HepG2 (cell line): Measurements from ENCODE around the gene TSR1. TPM values are rescaled to one million over a fixed set of nuclear protein-coding genes. Genes with fewer than 3 reads are reported as not detected.

Experiments used
- ATAC-seq: fragments of 200-7000 bp; cut with Tn5 transposase; 3 replicates; pipeline ENCODE4 v1.9.1; 2020; ENCODE audit warnings: mild to moderate bottlenecking, moderate library complexity
- BruUV-seq: library from RNA; stranded (reverse); fragments of 400-500 nt; replicated peaks from 2 replicates; lab custom pipeline; 2021; lab: Mats Ljungman, UMichigan
- CTCF ChIA-PET: fragments of 300-600 bp; formaldehyde crosslinking; extraction: SDS; loops from one replicate; lab custom pipeline; 2021; ENCODE audit warnings: low total read pairs, inconsistent platforms, low intra/inter-chr PET ratio; lab: Yijun Ruan, JAX
- POLR2A ChIA-PET: fragments of 350-600 bp; sonication (Branson Sonifier 250); formaldehyde crosslinking; loops from one replicate; lab custom pipeline; 2020; ENCODE audit warnings: antibody characterized with exemption, inconsistent platforms; lab: Yijun Ruan, JAX
- DNase-seq: peaks from one replicate; pipeline ENCODE4 v3.0.0-alpha.2; 2015; ENCODE audit warnings: low spot score
- FAIRE-seq: peaks from 3 replicates; lab custom pipeline; 2011; peaks lifted over from hg19 to GRCh38; lab: Jason Lieb, UNC
- H2AFZ ChIP-seq: one replicate; pipeline ENCODE4 v1.6.1; 2011; ENCODE audit warnings: low read length, inconsistent platforms
- H3K27ac ChIP-seq: fragments of 300-600 bp; 3 replicates; pipeline ENCODE4 v1.8.0; 2011; ENCODE audit warnings: mixed run types, mild to moderate bottlenecking, mixed read lengths, low read length, inconsistent platforms; ENCODE audit not compliant: insufficient read depth; ENCODE audit errors: extremely low read length
- H3K27me3 ChIP-seq, 2 experiments: fragments of 200-600 bp in 1 of 2; 2 replicates in 1 of 2; 3 replicates in 1 of 2; pipeline versions ENCODE4 v1.6.0 to v1.8.0; 2011; ENCODE audit warnings: low read length in 2 of 2, mild to moderate bottlenecking in 2 of 2, moderate library complexity in 2 of 2, inconsistent platforms in 1 of 2; ENCODE audit not compliant: insufficient read depth in 2 of 2, control insufficient read depth in 1 of 2
- H3K36me3 ChIP-seq, 2 experiments: fragments of 200-600 bp in 1 of 2; replicated peaks in 1 of 2; 2 replicates in 1 of 2; 3 replicates in 1 of 2; pipeline versions ENCODE4 v1.5.1 to v1.8.0; 2011; ENCODE audit warnings: low read length in 2 of 2, inconsistent platforms in 1 of 2; ENCODE audit not compliant: insufficient read depth in 2 of 2, control insufficient read depth in 1 of 2
- H3K4me1 ChIP-seq: 2 replicates; pipeline ENCODE4 v1.5.1; 2012; ENCODE audit warnings: low read length, inconsistent platforms; ENCODE audit not compliant: insufficient read depth
- H3K4me2 ChIP-seq: 2 replicates; pipeline ENCODE4 v1.6.0; 2011; ENCODE audit warnings: low read depth, low read length, inconsistent platforms
- H3K4me3 ChIP-seq, 3 experiments: fragments of 200-600 bp in 1 of 3; sonication (generic), shearing (Covaris generic) in 1 of 3; replicated peaks in 1 of 3; 2 replicates each; pipeline ENCODE4 v1.5.1; 2011 to 2016; ENCODE audit warnings: low read length in 3 of 3, inconsistent platforms in 2 of 3, low read depth in 2 of 3, mild to moderate bottlenecking in 2 of 3, control low read depth in 1 of 3, mixed read lengths in 1 of 3; ENCODE audit not compliant: insufficient read depth in 1 of 3
- H3K79me2 ChIP-seq: one replicate; pipeline ENCODE4 v1.6.1; 2011; ENCODE audit warnings: low read length, inconsistent platforms; ENCODE audit not compliant: insufficient read depth
- H3K9ac ChIP-seq: 2 replicates; pipeline ENCODE4 v1.6.0; 2011; ENCODE audit warnings: mild to moderate bottlenecking, low read depth, low read length, inconsistent platforms; ENCODE audit not compliant: insufficient read depth
- H3K9me3 ChIP-seq: 2 replicates; pipeline ENCODE4 v1.5.1; 2012; ENCODE audit warnings: mild to moderate bottlenecking, low read length
- H4K20me1 ChIP-seq: 2 replicates; pipeline ENCODE4 v1.6.0; 2011; ENCODE audit warnings: inconsistent platforms, mild to moderate bottlenecking, low read length, moderate library complexity; ENCODE audit not compliant: insufficient read depth
- AGO2 ChIP-seq: fragments of 200-400 bp; formaldehyde crosslinking; optimal IDR thresholded peaks from 2 replicates; pipeline ENCODE3; 2017; ENCODE audit warnings: mild to moderate bottlenecking, low read depth, low read length, moderate library complexity
- RAD51 ChIP-seq: fragments of 450-650 bp; IDR thresholded peaks from 2 replicates; pipeline ENCODE4 v1.6.1; 2016; ENCODE audit warnings: borderline replicate concordance
- RBM39 ChIP-seq: fragments of 200-400 bp; formaldehyde crosslinking; IDR thresholded peaks from one replicate; pipeline ENCODE4 v1.6.1; 2018; ENCODE audit warnings: antibody characterized with exemption, mild to moderate bottlenecking, low read depth, low read length; ENCODE audit not compliant: poor library complexity, severe bottlenecking
- SRY ChIP-seq: sonication (generic); formaldehyde crosslinking; IDR thresholded peaks from 2 replicates; pipeline ENCODE4 v1.8.0; 2022; ENCODE audit warnings: mild to moderate bottlenecking, missing genetic modification reagents
- XBP1 ChIP-seq: sonication (generic); formaldehyde crosslinking; IDR thresholded peaks from 2 replicates; pipeline ENCODE4 v1.5.0; 2020; ENCODE audit warnings: missing genetic modification reagents
- ZFY ChIP-seq: sonication (generic); formaldehyde crosslinking; IDR thresholded peaks from 2 replicates; pipeline ENCODE4 v1.4.0; 2020; ENCODE audit warnings: missing genetic modification reagents
- ZNF30 ChIP-seq: sonication (generic); formaldehyde crosslinking; IDR thresholded peaks from 2 replicates; pipeline ENCODE4 v1.5.0; 2020; ENCODE audit warnings: mild to moderate bottlenecking, missing genetic modification reagents
- ZNF549 ChIP-seq: sonication (generic); formaldehyde crosslinking; IDR thresholded peaks from 2 replicates; pipeline ENCODE4 v1.5.0; 2020; ENCODE audit warnings: missing genetic modification reagents
- ZNF780A ChIP-seq: sonication (generic); formaldehyde crosslinking; IDR thresholded peaks from 2 replicates; pipeline ENCODE4 v1.8.0; 2022; ENCODE audit warnings: mild to moderate bottlenecking, missing genetic modification reagents, moderate library complexity
- ZNF816 ChIP-seq: sonication (generic); formaldehyde crosslinking; IDR thresholded peaks from 2 replicates; pipeline ENCODE4 v1.8.0; 2022; ENCODE audit warnings: missing genetic modification reagents, mild to moderate bottlenecking, borderline replicate concordance
- ZSCAN20 ChIP-seq: sonication (generic); formaldehyde crosslinking; IDR thresholded peaks from 2 replicates; pipeline ENCODE4 v1.4.0; 2020; ENCODE audit warnings: missing genetic modification reagents, mild to moderate bottlenecking, borderline replicate concordance
- WGBS: methylation state at CpG from one replicate; pipeline ENCODE4 v1.1.6; 2017; ENCODE audit warnings: low lambda C conversion rate; 5-methylcytosine and 5-hydroxymethylcytosine counted together
- in situ Hi-C: cut with HindIII; loops from 2 replicates; pipeline ENCODE4 v1.10.0; 2017; ENCODE audit warnings: low pct_unique_long_range_greater_than_20kb; ENCODE audit not compliant: extremely low pct_ligation_motif_present
- intact Hi-C: fragments of 100-400 bp; cut with micrococcal nuclease; formaldehyde crosslinking; loops from one replicate; pipeline ENCODE4 v1.10.0; 2022; ENCODE audit not compliant: unreplicated experiment
- polyA plus RNA-seq, 8 experiments: library from polyadenylated mRNA; depleted of rRNA in 3 of 8; stranded (reverse) in 7 of 8; unstranded in 1 of 8; fragments of >200 nt; fragmentation: Illumina TruSeq in 4 of 8; extraction: Trizol in 4 of 8; gene quantifications; 2 replicates each; pipeline versions ENCODE4 v1.2.1 to v1.2.3, GENCODE V29; 2011 to 2016; ENCODE audit warnings: low read depth in 4 of 8, missing spikeins in 1 of 8, mixed read lengths in 1 of 8; ENCODE audit not compliant: insufficient read depth in 1 of 8
- total RNA-seq, 5 experiments: library from RNA; depleted of rRNA; stranded (reverse); fragments of >200 nt; fragmentation: Illumina TruSeq; extraction: Trizol; gene quantifications; 2 replicates each; pipeline ENCODE4 v1.2.3, GENCODE V29; 2016; ENCODE audit warnings: low read depth in 1 of 5
- TF ChIP-seq, protein P1 (sequence below): sonication (generic); formaldehyde crosslinking; IDR thresholded peaks from 2 replicates; pipeline ENCODE4 v1.4.0; 2020; ENCODE audit warnings: missing genetic modification reagents
- TF ChIP-seq, protein P2 (sequence below): sonication (generic); formaldehyde crosslinking; IDR thresholded peaks from 2 replicates; pipeline ENCODE4 v1.4.0; 2020; ENCODE audit warnings: mild to moderate bottlenecking, missing genetic modification reagents
- TF ChIP-seq, protein P3 (sequence below): sonication (generic); formaldehyde crosslinking; IDR thresholded peaks from 2 replicates; pipeline ENCODE4 v1.8.0; 2022; ENCODE audit warnings: missing genetic modification reagents, mild to moderate bottlenecking, moderate library complexity, borderline replicate concordance

TSR1 gene
- total and polyA plus RNA-seq, 2 of the 13 experiments (the other 11 are each of a cell fraction or from before 2014, with no cell fraction given), result 7.1 to 65.8 TPM

DNA sequence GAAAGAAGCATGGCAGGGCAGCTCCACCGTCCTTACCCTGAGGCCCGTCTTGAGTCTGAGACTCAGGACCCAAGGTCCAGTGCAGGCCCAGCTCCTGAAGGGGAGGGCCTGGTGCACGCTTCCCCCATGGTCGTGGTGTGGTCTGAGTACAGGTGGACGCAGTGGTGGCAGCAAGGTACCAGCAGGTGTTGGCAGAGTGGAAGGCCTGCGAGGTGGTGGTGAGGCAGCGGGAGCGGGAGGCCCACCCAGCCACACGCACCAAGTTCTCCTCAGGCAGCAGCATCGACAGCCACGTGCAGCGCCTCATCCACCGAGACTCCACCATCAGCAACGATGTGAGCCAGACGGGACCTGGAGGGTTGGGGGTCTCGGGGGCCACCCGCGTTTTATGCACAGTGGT lies 36.9 kb upstream of the TSR1 start:
- no peak overlapping the region for H3K27ac ChIP-seq
- peak; percentile 65 for TF ChIP-seq AGO2
- TF ChIP-seq, protein P1, sequence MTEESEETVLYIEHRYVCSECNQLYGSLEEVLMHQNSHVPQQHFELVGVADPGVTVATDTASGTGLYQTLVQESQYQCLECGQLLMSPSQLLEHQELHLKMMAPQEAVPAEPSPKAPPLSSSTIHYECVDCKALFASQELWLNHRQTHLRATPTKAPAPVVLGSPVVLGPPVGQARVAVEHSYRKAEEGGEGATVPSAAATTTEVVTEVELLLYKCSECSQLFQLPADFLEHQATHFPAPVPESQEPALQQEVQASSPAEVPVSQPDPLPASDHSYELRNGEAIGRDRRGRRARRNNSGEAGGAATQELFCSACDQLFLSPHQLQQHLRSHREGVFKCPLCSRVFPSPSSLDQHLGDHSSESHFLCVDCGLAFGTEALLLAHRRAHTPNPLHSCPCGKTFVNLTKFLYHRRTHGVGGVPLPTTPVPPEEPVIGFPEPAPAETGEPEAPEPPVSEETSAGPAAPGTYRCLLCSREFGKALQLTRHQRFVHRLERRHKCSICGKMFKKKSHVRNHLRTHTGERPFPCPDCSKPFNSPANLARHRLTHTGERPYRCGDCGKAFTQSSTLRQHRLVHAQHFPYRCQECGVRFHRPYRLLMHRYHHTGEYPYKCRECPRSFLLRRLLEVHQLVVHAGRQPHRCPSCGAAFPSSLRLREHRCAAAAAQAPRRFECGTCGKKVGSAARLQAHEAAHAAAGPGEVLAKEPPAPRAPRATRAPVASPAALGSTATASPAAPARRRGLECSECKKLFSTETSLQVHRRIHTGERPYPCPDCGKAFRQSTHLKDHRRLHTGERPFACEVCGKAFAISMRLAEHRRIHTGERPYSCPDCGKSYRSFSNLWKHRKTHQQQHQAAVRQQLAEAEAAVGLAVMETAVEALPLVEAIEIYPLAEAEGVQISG (CRISPR knock-in tag), result no peak
- no peak for TF ChIP-seq ZFY (CRISPR knock-in tag)
- in situ Hi-C loops, result no loop called here

DNA sequence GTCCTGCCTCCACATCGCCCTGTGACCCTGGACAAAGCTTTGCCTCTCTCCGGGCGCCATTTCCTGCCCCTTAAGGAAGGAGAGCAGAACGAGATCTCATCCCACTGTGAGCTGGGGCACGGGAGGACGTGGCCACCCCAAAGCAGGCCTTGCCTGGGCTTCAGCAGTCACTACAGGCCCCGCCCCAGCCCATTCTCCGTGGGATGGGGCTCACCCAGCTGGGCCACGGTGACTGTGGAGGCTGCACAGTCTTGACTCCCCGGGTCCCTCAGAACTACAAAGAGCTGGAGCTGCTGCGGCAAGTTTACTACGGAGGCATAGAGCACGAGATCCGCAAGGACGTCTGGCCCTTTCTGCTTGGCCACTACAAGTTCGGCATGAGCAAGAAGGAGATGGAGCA lies 36.4 kb upstream of the TSR1 start:
- H3K4me1 ChIP-seq, result no peaks in the 10 kb centered on the region
- in situ Hi-C loops (no loop called here), intact Hi-C loops (no loop called here)
- no peak overlapping the region for H2AFZ ChIP-seq
- no peaks in the 10 kb centered on the region for H3K27me3 ChIP-seq
- CTCF ChIA-PET, result no interaction called here
- H3K36me3 ChIP-seq, result peaks cover 7 to 8% of the 10 kb centered on the region in 2 experiments; a peak in 3 of 5 replicates
- WGBS, result 94% methylated on average over 8 of the region's 16 CpGs
- no peaks in the 10 kb centered on the region for H3K9me3 ChIP-seq
- no peak for FAIRE-seq
- ATAC-seq, result no peak
- BruUV-seq, result no TSS peak
- no peak for DNase-seq
- no peaks in the 10 kb centered on the region for H4K20me1 ChIP-seq
- POLR2A ChIA-PET, result no interaction called here
- H3K79me2 ChIP-seq, result no peaks in the 10 kb centered on the region
- H3K27ac ChIP-seq, result no peak overlapping the region
- no peak overlapping the region for H3K4me2 ChIP-seq
- H3K4me3 ChIP-seq, result no peak overlapping the region
- H3K9ac ChIP-seq, result no peak overlapping the region
- TF ChIP-seq ZNF549 (CRISPR knock-in tag) (no peak), SRY (CRISPR knock-in tag) (no peak), XBP1 (CRISPR knock-in tag) (no peak), ZSCAN20 (CRISPR knock-in tag) (no peak), ZNF816 (CRISPR knock-in tag) (no peak), ZNF30 (CRISPR knock-in tag) (no peak), RAD51 (no peak), ZNF780A (CRISPR knock-in tag) (no peak), RBM39 (no peak)
- TF ChIP-seq, protein P2, sequence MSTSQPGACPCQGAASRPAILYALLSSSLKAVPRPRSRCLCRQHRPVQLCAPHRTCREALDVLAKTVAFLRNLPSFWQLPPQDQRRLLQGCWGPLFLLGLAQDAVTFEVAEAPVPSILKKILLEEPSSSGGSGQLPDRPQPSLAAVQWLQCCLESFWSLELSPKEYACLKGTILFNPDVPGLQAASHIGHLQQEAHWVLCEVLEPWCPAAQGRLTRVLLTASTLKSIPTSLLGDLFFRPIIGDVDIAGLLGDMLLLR, result no peak
- TF ChIP-seq, protein P3, sequence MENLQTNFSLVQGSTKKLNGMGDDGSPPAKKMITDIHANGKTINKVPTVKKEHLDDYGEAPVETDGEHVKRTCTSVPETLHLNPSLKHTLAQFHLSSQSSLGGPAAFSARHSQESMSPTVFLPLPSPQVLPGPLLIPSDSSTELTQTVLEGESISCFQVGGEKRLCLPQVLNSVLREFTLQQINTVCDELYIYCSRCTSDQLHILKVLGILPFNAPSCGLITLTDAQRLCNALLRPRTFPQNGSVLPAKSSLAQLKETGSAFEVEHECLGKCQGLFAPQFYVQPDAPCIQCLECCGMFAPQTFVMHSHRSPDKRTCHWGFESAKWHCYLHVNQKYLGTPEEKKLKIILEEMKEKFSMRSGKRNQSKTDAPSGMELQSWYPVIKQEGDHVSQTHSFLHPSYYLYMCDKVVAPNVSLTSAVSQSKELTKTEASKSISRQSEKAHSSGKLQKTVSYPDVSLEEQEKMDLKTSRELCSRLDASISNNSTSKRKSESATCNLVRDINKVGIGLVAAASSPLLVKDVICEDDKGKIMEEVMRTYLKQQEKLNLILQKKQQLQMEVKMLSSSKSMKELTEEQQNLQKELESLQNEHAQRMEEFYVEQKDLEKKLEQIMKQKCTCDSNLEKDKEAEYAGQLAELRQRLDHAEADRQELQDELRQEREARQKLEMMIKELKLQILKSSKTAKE (CRISPR knock-in tag), result no peak

More for the DNA sequence above, 36.9 kb upstream of the TSR1 start:
- Histone ChIP-seq H3K4me1 (no peaks in the 10 kb centered on the region), H3K27me3 (no peaks in the 10 kb centered on the region), H3K4me3 (no peak overlapping the region), H4K20me1 (no peaks in the 10 kb centered on the region), H3K79me2 (no peaks in the 10 kb centered on the region), H3K9me3 (no peaks in the 10 kb centered on the region), H3K36me3 (peaks cover 7 to 8% of the 10 kb centered on the region in 2 experiments; a peak in 3 of 5 replicates), H3K4me2 (no peak overlapping the region), H2AFZ (no peak overlapping the region), H3K9ac (no peak overlapping the region)
- FAIRE-seq, result no peak
- ChIA-PET CTCF (no interaction called here), POLR2A (no interaction called here)
- intact Hi-C loops, result no loop called here
- no TSS peak for BruUV-seq
- ATAC-seq, result no peak
- 98% methylated on average over 12 of the region's 18 CpGs for WGBS
- DNase-seq, result no peak
